Pancreas (tissue), 10 donors: ENCODE measurements around the gene AFG3L2. TPM values are rescaled to one million over a fixed set of nuclear protein-coding genes. Genes with fewer than 3 reads are reported as not detected.

ENCODE experiments used
- ATAC-seq, 4 donors: fragments of 200-7000 bp; cut with Tn5 transposase; one replicate each; pipeline versions ENCODE4 v1.8.0 to v1.9.1; 2020; ENCODE audit warnings: mild to moderate bottlenecking in 4 of 4, moderate library complexity in 4 of 4
- DNase-seq, 6 donors: peaks; one replicate each; pipeline ENCODE4 v3.0.0-alpha.2; 2020
- FAIRE-seq: peaks from 2 replicates; lab custom pipeline; 2012; peaks lifted over from hg19 to GRCh38; lab: Jason Lieb, UNC
- H3K27ac ChIP-seq, 4 donors: fragments of 200-600 bp; sonication (generic); 1 replicate in 3 of 4; 2 replicates in 1 of 4; pipeline versions ENCODE4 v1.5.0 to v1.8.0; 2020
- H3K27me3 ChIP-seq, 4 donors: fragments of 200-600 bp; one replicate each; pipeline ENCODE4 v1.8.0; 2021
- H3K36me3 ChIP-seq, 3 donors: fragments of 200-600 bp; sonication (generic) in 1 of 3; one replicate each; pipeline versions ENCODE4 v1.5.0 to v1.8.0; 2020 to 2021
- H3K4me1 ChIP-seq, 3 donors: fragments of 200-600 bp; one replicate each; pipeline ENCODE4 v1.8.0; 2021
- H3K4me3 ChIP-seq, 4 donors: fragments of 200-600 bp; sonication (generic) in 2 of 4; one replicate each; pipeline versions ENCODE4 v1.5.0 to v1.8.0; 2020 to 2021
- H3K9me3 ChIP-seq, 4 donors: fragments of 200-600 bp; one replicate each; pipeline ENCODE4 v1.8.0; 2021
- WGBS, 2 donors: extraction: QIAGEN DNeasy Blood & Tissue Kit; methylation state at CpG; one replicate each; pipeline ENCODE4 v1.1.7; 2013; 5-methylcytosine and 5-hydroxymethylcytosine counted together
- intact Hi-C, 3 donors: fragments of 100-400 bp; cut with DNase I; formaldehyde crosslinking; loops; one replicate each; pipeline versions ENCODE4 v1.11.1 to v1.14.2; 2022
- polyA plus RNA-seq, 2 donors: library from polyadenylated mRNA; stranded (reverse); fragments of 200-250 nt; gene quantifications; one replicate each; pipeline ENCODE4 v1.2.3, GENCODE V29; 2013
- total RNA-seq, 6 donors: library from RNA; stranded (reverse); fragmentation: NEBNext Ultra II Directional in 4 of 6; extraction: Animal tissue kit (Norgen Biotek cat#: 25700) in 4 of 6; gene quantifications; one replicate each; pipeline versions ENCODE4 v1.2.1 to v1.2.4, GENCODE V29; 2021 to 2023
- TF ChIP-seq, protein P1 (sequence below), 4 donors: fragments of 200-600 bp; sonication (generic) in 3 of 4; IDR thresholded peaks; one replicate each; pipeline versions ENCODE4 v1.5.0 to v1.8.0; 2021; ENCODE audit warnings: antibody characterized with exemption in 4 of 4
- donor health status: healthy with polysubstance abuse.
- donor health status: DM: no; HTN: no; CAD: no; lungs with moderate emphysema.
- donor health status: DM: no; HTN: no; CAD: no.
- donor health status: control.
- donor health status: control.
- donor health status: Bipolar disorder and iron deficiency.
- donor health status: DM: yes; HTN: yes; CAD: no.
- donor health status: DM: no; HTN: no; CAD: no.
- donor health status: DM: no; HTN: no; CAD: no.
- donor health status: DM: yes; HTN: yes; CAD: no.

Gene AFG3L2
- total and polyA plus RNA-seq, 8 donors = 13.6 to 31.1 (median 23.4) TPM

DNA sequence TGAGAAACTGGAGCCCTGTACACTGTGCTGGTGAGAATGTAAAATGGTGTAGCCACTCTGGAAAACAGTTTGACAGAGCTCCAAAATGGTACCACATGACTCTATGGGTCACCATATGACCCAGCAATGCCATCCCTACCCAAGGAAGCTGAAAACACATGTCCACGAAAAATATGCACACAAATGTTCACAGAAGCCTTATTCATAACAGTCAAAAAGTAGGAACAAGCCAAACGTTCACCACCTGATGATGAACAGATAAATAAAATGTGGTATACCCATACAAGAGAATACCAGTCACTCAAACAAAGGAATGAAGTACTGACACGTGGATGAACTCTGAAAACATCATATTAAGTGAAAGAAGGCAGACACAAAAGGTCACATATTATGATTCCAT, 4.6 kb downstream of the AFG3L2 start:
- ATAC-seq (no peak), FAIRE-seq (no peak), DNase-seq (no peak)
- H3K36me3 ChIP-seq = peaks cover 0 to 11% (median 4%) of the 10 kb centered on the region in 3 donors
- no peak overlapping the region for H3K4me3 ChIP-seq
- TF ChIP-seq, protein P1, sequence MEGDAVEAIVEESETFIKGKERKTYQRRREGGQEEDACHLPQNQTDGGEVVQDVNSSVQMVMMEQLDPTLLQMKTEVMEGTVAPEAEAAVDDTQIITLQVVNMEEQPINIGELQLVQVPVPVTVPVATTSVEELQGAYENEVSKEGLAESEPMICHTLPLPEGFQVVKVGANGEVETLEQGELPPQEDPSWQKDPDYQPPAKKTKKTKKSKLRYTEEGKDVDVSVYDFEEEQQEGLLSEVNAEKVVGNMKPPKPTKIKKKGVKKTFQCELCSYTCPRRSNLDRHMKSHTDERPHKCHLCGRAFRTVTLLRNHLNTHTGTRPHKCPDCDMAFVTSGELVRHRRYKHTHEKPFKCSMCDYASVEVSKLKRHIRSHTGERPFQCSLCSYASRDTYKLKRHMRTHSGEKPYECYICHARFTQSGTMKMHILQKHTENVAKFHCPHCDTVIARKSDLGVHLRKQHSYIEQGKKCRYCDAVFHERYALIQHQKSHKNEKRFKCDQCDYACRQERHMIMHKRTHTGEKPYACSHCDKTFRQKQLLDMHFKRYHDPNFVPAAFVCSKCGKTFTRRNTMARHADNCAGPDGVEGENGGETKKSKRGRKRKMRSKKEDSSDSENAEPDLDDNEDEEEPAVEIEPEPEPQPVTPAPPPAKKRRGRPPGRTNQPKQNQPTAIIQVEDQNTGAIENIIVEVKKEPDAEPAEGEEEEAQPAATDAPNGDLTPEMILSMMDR (IDR thresholded peaks at IDR 0.05) = no peak
- no peaks in the 10 kb centered on the region for H3K9me3 ChIP-seq
- peaks cover 25 to 32% (median 26%) of the 10 kb centered on the region in 3 donors for H3K4me1 ChIP-seq
- no peaks in the 10 kb centered on the region for H3K27me3 ChIP-seq
- H3K27ac ChIP-seq = peak overlapping the region in 1 of 4 donors; percentile 35
- WGBS, 2 donors = 43 to 49% methylated on average over 3 of the region's 3 CpGs
- intact Hi-C loops = no loop called here

DNA sequence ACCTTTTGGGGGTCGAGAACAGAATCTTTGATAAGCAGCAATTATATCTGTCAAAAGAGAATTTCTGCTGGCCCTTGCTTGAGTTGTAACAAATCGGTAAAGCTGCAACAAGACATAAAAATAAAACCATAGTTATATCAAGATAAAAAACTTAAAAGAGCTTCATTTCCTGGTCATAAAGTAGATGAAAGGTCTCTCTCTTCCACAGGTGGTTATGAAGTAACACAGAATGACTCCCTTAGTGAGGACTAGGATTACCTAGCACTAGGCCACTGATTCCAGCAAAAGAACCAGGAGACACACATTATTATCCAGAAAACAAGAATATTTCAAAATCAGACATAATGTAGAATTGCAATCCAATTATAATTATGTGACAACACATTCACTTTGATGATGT, 5.4 kb downstream of the AFG3L2 start:
- Histone ChIP-seq H3K9me3 (no peaks in the 10 kb centered on the region), H3K4me1 (peaks cover 25 to 32% (median 26%) of the 10 kb centered on the region in 3 donors), H3K27me3 (no peaks in the 10 kb centered on the region), H3K36me3 (peaks cover 4 to 19% (median 5%) of the 10 kb centered on the region in 3 donors), H3K4me3 (no peak overlapping the region), H3K27ac (peak overlapping the region in 2 of 4 donors; percentile 5 to 35)
- TF ChIP-seq, protein P1 (IDR thresholded peaks at IDR 0.05) = no peak
- intact Hi-C loops = no loop called here
- WGBS, 2 donors = 42% methylated on average over 2 of the region's 2 CpGs
- FAIRE-seq (no peak), ATAC-seq (no peak), DNase-seq (no peak)

DNA sequence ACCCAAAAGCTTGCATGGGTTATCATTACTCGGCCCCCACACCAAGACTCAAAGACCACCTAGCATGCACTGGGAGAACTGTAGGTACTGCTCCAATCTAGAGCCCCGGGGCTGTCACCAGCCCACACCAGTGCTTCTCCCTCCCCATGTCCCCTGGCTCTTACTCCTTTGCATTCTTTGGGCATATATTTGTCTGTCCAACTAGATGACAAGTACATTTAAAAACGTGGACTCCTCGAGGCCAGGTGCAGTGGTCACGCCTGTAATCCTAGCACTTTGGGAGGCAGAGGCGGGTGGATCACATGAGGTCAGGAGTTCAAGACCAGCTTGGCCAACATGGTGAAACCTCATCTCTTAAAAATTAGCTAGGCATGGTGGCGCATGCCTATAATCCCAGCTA, 7.8 kb downstream of the AFG3L2 start:
- ATAC-seq (no peak), DNase-seq (no peak), FAIRE-seq (no peak)
- peaks cover 20 to 24% (median 21%) of the 10 kb centered on the region in 3 donors for H3K4me1 ChIP-seq
- no peaks in the 10 kb centered on the region for H3K9me3 ChIP-seq
- TF ChIP-seq, protein P1 (IDR thresholded peaks at IDR 0.05) = no peak
- H3K27ac ChIP-seq = no peak overlapping the region
- WGBS, 2 donors = 74 to 76% methylated on average over 7 of the region's 7 CpGs
- H3K4me3 ChIP-seq = no peak overlapping the region
- intact Hi-C loops = no loop called here
- H3K27me3 ChIP-seq = no peaks in the 10 kb centered on the region
- peaks cover 4 to 36% (median 5%) of the 10 kb centered on the region in 3 donors for H3K36me3 ChIP-seq

GRCh38 chr18:12366784-12367183, 10.2 kb downstream of the AFG3L2 start:
- DNase-seq = no peak
- intact Hi-C loops = no loop called here
- Histone ChIP-seq H3K4me3 (no peak overlapping the region), H3K27me3 (no peaks in the 10 kb centered on the region), H3K27ac (no peak overlapping the region), H3K4me1 (peaks cover under 1 to 9% (median 5%) of the 10 kb centered on the region in 3 donors), H3K9me3 (no peaks in the 10 kb centered on the region), H3K36me3 (peaks cover 4 to 43% (median 5%) of the 10 kb centered on the region in 3 donors)
- no peak for ATAC-seq
- 88 to 89% methylated on average over 5 of the region's 5 CpGs for WGBS, 2 donors
- TF ChIP-seq, protein P1 (IDR thresholded peaks at IDR 0.05) = no peak
- no peak for FAIRE-seq

GRCh38 chr18:12366379-12366778, 10.6 kb downstream of the AFG3L2 start:
- 91 to 93% methylated on average over 8 of the region's 8 CpGs for WGBS, 2 donors
- Histone ChIP-seq H3K36me3 (peaks cover 4 to 43% (median 5%) of the 10 kb centered on the region in 3 donors), H3K27me3 (no peaks in the 10 kb centered on the region), H3K9me3 (no peaks in the 10 kb centered on the region), H3K4me1 (peaks cover 0 to 9% (median 1%) of the 10 kb centered on the region in 3 donors), H3K27ac (no peak overlapping the region), H3K4me3 (no peak overlapping the region)
- DNase-seq = no peak
- TF ChIP-seq, protein P1 (IDR thresholded peaks at IDR 0.05) = no peak
- intact Hi-C loops = no loop called here
- no peak for ATAC-seq
- no peak for FAIRE-seq
